ENCODE results near the gene TRIM72. TPM values are rescaled to one million over a fixed set of nuclear protein-coding genes. Genes with fewer than 3 reads are reported as not detected.

The TRIM72 gene
- total and polyA plus RNA-seq, 9 of the 15 experiments (the other 6 are each of a cell fraction or from before 2014, with no cell fraction given), result under 0.01 TPM; not detected in 8

DNA sequence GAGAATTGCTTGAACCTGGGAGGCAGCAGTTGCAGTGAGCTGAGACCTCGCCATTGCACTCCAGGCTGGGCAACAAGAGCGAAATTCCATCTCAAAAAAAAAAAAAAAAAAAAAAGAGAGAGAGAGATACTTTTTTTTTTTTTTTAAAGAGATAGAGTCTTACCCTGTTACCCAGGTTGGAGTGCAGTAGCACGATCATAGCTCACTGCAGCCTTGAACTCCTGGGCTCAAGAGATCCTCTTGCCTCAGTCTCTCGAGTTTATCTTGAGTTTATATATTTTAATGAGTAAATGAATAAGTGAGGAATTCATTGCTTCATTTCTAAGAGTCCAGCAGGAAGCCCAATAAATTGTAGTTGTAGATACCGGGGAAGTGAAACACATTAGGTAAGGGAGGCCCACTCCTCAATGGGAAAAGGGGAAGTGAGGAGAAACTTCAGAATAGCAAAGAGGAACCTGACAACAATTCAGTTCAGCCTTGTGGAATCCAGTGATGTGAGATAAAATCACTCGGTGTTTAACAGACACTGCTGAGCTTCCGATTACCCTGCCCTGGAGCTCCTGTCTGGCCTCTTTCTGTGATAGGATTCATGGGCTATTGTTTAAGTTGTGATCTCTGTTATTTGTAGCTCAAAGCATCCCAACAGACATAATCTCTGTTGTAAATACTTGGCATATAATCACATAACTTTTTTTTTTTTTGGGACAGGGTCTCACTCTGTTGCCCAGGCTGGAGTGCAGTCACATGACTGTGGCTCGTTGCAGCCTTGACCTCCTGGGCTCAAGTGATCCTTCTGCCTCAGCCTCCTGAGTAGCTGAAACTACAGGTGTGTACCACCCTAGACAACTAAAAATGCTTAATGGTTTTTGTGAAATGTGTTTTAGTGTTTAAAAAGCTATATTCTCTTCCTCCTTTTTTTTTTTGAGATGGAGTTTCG is 30.1 kb downstream of the TRIM72 start (continued):
- TF ChIP-seq, protein P1, sequence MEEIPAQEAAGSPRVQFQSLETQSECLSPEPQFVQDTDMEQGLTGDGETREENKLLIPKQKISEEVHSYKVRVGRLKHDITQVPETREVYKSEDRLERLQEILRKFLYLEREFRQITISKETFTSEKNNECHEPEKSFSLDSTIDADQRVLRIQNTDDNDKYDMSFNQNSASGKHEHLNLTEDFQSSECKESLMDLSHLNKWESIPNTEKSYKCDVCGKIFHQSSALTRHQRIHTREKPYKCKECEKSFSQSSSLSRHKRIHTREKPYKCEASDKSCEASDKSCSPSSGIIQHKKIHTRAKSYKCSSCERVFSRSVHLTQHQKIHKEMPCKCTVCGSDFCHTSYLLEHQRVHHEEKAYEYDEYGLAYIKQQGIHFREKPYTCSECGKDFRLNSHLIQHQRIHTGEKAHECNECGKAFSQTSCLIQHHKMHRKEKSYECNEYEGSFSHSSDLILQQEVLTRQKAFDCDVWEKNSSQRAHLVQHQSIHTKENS (CRISPR knock-in tag; IDR thresholded peaks at IDR 0.05), result no peak
- TF ChIP-seq, protein P2, sequence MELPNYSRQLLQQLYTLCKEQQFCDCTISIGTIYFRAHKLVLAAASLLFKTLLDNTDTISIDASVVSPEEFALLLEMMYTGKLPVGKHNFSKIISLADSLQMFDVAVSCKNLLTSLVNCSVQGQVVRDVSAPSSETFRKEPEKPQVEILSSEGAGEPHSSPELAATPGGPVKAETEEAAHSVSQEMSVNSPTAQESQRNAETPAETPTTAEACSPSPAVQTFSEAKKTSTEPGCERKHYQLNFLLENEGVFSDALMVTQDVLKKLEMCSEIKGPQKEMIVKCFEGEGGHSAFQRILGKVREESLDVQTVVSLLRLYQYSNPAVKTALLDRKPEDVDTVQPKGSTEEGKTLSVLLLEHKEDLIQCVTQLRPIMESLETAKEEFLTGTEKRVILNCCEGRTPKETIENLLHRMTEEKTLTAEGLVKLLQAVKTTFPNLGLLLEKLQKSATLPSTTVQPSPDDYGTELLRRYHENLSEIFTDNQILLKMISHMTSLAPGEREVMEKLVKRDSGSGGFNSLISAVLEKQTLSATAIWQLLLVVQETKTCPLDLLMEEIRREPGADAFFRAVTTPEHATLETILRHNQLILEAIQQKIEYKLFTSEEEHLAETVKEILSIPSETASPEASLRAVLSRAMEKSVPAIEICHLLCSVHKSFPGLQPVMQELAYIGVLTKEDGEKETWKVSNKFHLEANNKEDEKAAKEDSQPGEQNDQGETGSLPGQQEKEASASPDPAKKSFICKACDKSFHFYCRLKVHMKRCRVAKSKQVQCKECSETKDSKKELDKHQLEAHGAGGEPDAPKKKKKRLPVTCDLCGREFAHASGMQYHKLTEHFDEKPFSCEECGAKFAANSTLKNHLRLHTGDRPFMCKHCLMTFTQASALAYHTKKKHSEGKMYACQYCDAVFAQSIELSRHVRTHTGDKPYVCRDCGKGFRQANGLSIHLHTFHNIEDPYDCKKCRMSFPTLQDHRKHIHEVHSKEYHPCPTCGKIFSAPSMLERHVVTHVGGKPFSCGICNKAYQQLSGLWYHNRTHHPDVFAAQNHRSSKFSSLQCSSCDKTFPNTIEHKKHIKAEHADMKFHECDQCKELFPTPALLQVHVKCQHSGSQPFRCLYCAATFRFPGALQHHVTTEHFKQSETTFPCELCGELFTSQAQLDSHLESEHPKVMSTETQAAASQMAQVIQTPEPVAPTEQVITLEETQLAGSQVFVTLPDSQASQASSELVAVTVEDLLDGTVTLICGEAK (IDR thresholded peaks at IDR 0.05), result no peak
- TF ChIP-seq, protein P2 (CRISPR knock-in tag; IDR thresholded peaks at IDR 0.05), result no peak
- TF ChIP-seq, protein P3, sequence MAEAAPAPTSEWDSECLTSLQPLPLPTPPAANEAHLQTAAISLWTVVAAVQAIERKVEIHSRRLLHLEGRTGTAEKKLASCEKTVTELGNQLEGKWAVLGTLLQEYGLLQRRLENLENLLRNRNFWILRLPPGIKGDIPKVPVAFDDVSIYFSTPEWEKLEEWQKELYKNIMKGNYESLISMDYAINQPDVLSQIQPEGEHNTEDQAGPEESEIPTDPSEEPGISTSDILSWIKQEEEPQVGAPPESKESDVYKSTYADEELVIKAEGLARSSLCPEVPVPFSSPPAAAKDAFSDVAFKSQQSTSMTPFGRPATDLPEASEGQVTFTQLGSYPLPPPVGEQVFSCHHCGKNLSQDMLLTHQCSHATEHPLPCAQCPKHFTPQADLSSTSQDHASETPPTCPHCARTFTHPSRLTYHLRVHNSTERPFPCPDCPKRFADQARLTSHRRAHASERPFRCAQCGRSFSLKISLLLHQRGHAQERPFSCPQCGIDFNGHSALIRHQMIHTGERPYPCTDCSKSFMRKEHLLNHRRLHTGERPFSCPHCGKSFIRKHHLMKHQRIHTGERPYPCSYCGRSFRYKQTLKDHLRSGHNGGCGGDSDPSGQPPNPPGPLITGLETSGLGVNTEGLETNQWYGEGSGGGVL (CRISPR knock-in tag; IDR thresholded peaks at IDR 0.05), result no peak
- no peak for TF ChIP-seq RBM34 (IDR thresholded peaks at IDR 0.05; ENCODE audit: borderline replicate concordance, insufficient read depth, low read length)
- TF ChIP-seq CSDE1 (IDR thresholded peaks at IDR 0.05), result no peak
- no peak for TF ChIP-seq SMAD3 (CRISPR knock-in tag; conservative IDR thresholded peaks at IDR 0.05)
- TF ChIP-seq GATA2 (CRISPR knock-in tag; IDR thresholded peaks at IDR 0.05), result peak; percentile 54
- no peak for TF ChIP-seq KAT8 (IDR thresholded peaks at IDR 0.05; ENCODE audit: low read depth)
- no peak for TF ChIP-seq ZFPM2 (CRISPR knock-in tag; IDR thresholded peaks at IDR 0.05)
- TF ChIP-seq, protein P4, sequence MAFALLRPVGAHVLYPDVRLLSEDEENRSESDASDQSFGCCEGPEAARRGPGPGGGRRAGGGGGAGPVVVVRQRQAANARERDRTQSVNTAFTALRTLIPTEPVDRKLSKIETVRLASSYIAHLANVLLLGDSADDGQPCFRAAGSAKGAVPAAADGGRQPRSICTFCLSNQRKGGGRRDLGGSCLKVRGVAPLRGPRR (CRISPR knock-in tag; IDR thresholded peaks at IDR 0.05), result no peak
- no peak for TF ChIP-seq ZNF707 (CRISPR knock-in tag; conservative IDR thresholded peaks at IDR 0.05)
- TF ChIP-seq BACH1 (tag; IDR thresholded peaks at IDR 0.05), result no peak
- no peak for TF ChIP-seq ERF (CRISPR knock-in tag; IDR thresholded peaks at IDR 0.05)
- no peak for TF ChIP-seq NR1H2 (CRISPR knock-in tag; IDR thresholded peaks at IDR 0.05)

All from K562 (cell line).